ENCODE data around the gene LRRC45.

GRCh38 chr17:82023447-82024241 lies 539 bp downstream of the LRRC45 start:
- TF ChIP-seq CTCF (conservative IDR thresholded peaks at IDR 0.05; ENCODE audit: low read depth in 2 of 2) (no peak), JUNB (IDR thresholded peaks at IDR 0.05; ENCODE audit: unreplicated experiment) (no peak)
